Naive thymus-derived CD8-positive, alpha-beta T cell (primary cell): ENCODE results near the gene MYL6. TPM values are rescaled to one million over a fixed set of nuclear protein-coding genes. Genes with fewer than 3 reads are reported as not detected.

Source experiments
- polyA plus RNA-seq, 3 donors: library from polyadenylated mRNA; unstranded; fragments of 300-500 nt; fragmentation: Illumina TruSeq; gene quantifications; one replicate each; pipeline ENCODE4 v1.2.3, GENCODE V29; 2021
- total RNA-seq, 8 experiments: library from RNA in 2 of 8; stranded (reverse) in 2 of 8; gene quantifications; one replicate each; pipeline ENCODE4 v1.2.3 and lab custom pipeline; 2021 to 2026

Gene MYL6
- total and polyA plus RNA-seq, 5 experiments from 2014 or later = 421 to 2,533 (median 1,813) TPM

Other genes starting within 250 kb of the MYL6 start
- gene PYM1, start 230.5 kb upstream of the MYL6 start, total RNA-seq = 10 to 100 TPM; 33.1 to 44.4 TPM
- gene PYM1, start 230.5 kb upstream of the MYL6 start, polyA plus RNA-seq = 10 to 100 TPM; 54.4 to 65.7 (median 55.0) TPM
- 1,000 to 10,000 TPM; 1,302 to 1,328 TPM for gene DGKA, start 227.2 kb upstream of the MYL6 start, total RNA-seq
- gene DGKA, start 227.2 kb upstream of the MYL6 start, polyA plus RNA-seq = 100 to 1,000 TPM; 145 to 378 (median 232) TPM
- not detected for gene PMEL, start 192.3 kb upstream of the MYL6 start, total RNA-seq
- gene PMEL, start 192.3 kb upstream of the MYL6 start, polyA plus RNA-seq = under 1 TPM in 1 of 3 donors, not detected in 2; 0.15 TPM
- 10 to 100 TPM; 27.5 to 30.8 TPM for gene CDK2, start 191.5 kb upstream of the MYL6 start, total RNA-seq
- 10 to 100 TPM in 1 of 3 donors, 1 to 10 TPM in 2; 8.0 to 12.4 (median 9.5) TPM for gene CDK2, start 191.5 kb upstream of the MYL6 start, polyA plus RNA-seq
- 10 to 100 TPM; 88.9 to 95.2 TPM for gene RAB5B, start 184.3 kb upstream of the MYL6 start, total RNA-seq
- 10 to 100 TPM; 61.6 to 69.4 (median 65.9) TPM for gene RAB5B, start 184.3 kb upstream of the MYL6 start, polyA plus RNA-seq
- gene SUOX, start 161.1 kb upstream of the MYL6 start, total RNA-seq = 1 to 10 TPM; 5.6 to 6.3 TPM
- gene SUOX, start 161.1 kb upstream of the MYL6 start, polyA plus RNA-seq = under 1 TPM in 2 of 3 donors, not detected in 1; 0.10 to 0.58 TPM
- gene IKZF4, start 137.3 kb upstream of the MYL6 start, total RNA-seq = 1 to 10 TPM; 4.4 to 5.2 TPM
- gene IKZF4, start 137.3 kb upstream of the MYL6 start, polyA plus RNA-seq = under 1 TPM; 0.48 to 0.67 (median 0.53) TPM
- 10 to 100 TPM; 56.1 to 58.4 TPM for gene RPS26, start 116.4 kb upstream of the MYL6 start, total RNA-seq
- gene RPS26, start 116.4 kb upstream of the MYL6 start, polyA plus RNA-seq = 1,000 to 10,000 TPM in 1 of 3 donors, 100 to 1,000 TPM in 2; 743 to 1,060 (median 810) TPM
- 10 to 100 TPM; 22.7 to 26.0 TPM for gene ERBB3, start 78.2 kb upstream of the MYL6 start, total RNA-seq
- gene ERBB3, start 78.2 kb upstream of the MYL6 start, polyA plus RNA-seq = 1 to 10 TPM; 1.3 to 3.3 (median 1.7) TPM
- gene PA2G4, start 53.8 kb upstream of the MYL6 start, total RNA-seq = 100 to 1,000 TPM; 132 to 135 TPM
- gene PA2G4, start 53.8 kb upstream of the MYL6 start, polyA plus RNA-seq = 100 to 1,000 TPM; 219 to 241 (median 241) TPM
- 1,000 to 10,000 TPM; 5,098 to 5,261 TPM for gene RPL41, start 41.7 kb upstream of the MYL6 start, total RNA-seq
- gene RPL41, start 41.7 kb upstream of the MYL6 start, polyA plus RNA-seq = over 10,000 TPM in 1 of 3 donors, 1,000 to 10,000 TPM in 2; 8,782 to 10,436 (median 9,902) TPM
- 10 to 100 TPM; 15.1 to 15.9 TPM for gene ZC3H10, start 40.1 kb upstream of the MYL6 start, total RNA-seq
- 1 to 10 TPM; 1.3 to 2.5 (median 1.8) TPM for gene ZC3H10, start 40.1 kb upstream of the MYL6 start, polyA plus RNA-seq
- 100 to 1,000 TPM; 257 to 270 TPM for gene ESYT1, start 30.1 kb upstream of the MYL6 start, total RNA-seq
- gene ESYT1, start 30.1 kb upstream of the MYL6 start, polyA plus RNA-seq = 100 to 1,000 TPM; 354 to 433 (median 357) TPM
- 1 to 10 TPM; 3.5 to 5.9 TPM for gene MYL6B, start 5.8 kb upstream of the MYL6 start, total RNA-seq
- gene MYL6B, start 5.8 kb upstream of the MYL6 start, polyA plus RNA-seq = 1 to 10 TPM; 3.4 to 4.0 (median 3.8) TPM
- 100 to 1,000 TPM; 189 to 197 TPM for gene SMARCC2, start 31.1 kb downstream of the MYL6 start, total RNA-seq
- 10 to 100 TPM; 46.3 to 70.4 (median 54.1) TPM for gene SMARCC2, start 31.1 kb downstream of the MYL6 start, polyA plus RNA-seq
- gene RNF41, start 63.6 kb downstream of the MYL6 start, total RNA-seq = 10 to 100 TPM; 34.2 to 35.0 TPM
- gene RNF41, start 63.6 kb downstream of the MYL6 start, polyA plus RNA-seq = 10 to 100 TPM; 35.7 to 45.1 (median 41.8) TPM
- 10 to 100 TPM; 10.8 to 13.3 TPM for gene NABP2, start 66.0 kb downstream of the MYL6 start, total RNA-seq
- 1 to 10 TPM; 3.5 to 3.9 (median 3.7) TPM for gene NABP2, start 66.0 kb downstream of the MYL6 start, polyA plus RNA-seq
- gene SLC39A5, start 71.7 kb downstream of the MYL6 start, total RNA-seq = not detected
- not detected for gene SLC39A5, start 71.7 kb downstream of the MYL6 start, polyA plus RNA-seq
- 10 to 100 TPM; 34.5 to 43.9 TPM for gene ANKRD52, start 100.0 kb downstream of the MYL6 start, total RNA-seq
- gene ANKRD52, start 100.0 kb downstream of the MYL6 start, polyA plus RNA-seq = 10 to 100 TPM in 1 of 3 donors, 1 to 10 TPM in 2; 7.5 to 11.5 (median 7.9) TPM
- gene COQ10A, start 108.6 kb downstream of the MYL6 start, total RNA-seq = 10 to 100 TPM; 37.7 to 39.0 TPM
- gene COQ10A, start 108.6 kb downstream of the MYL6 start, polyA plus RNA-seq = 10 to 100 TPM in 1 of 3 donors, 1 to 10 TPM in 2; 7.4 to 15.7 (median 9.6) TPM
- 100 to 1,000 TPM; 115 to 127 TPM for gene CS, start 142.0 kb downstream of the MYL6 start, total RNA-seq
- 10 to 100 TPM; 48.3 to 68.8 (median 50.2) TPM for gene CS, start 142.0 kb downstream of the MYL6 start, polyA plus RNA-seq
- 10 to 100 TPM; 79.9 to 85.6 TPM for gene CNPY2, start 157.6 kb downstream of the MYL6 start, total RNA-seq
- 100 to 1,000 TPM; 173 to 196 (median 179) TPM for gene CNPY2, start 157.6 kb downstream of the MYL6 start, polyA plus RNA-seq
- 100 to 1,000 TPM; 210 to 216 TPM for gene PAN2, start 175.6 kb downstream of the MYL6 start, total RNA-seq
- gene PAN2, start 175.6 kb downstream of the MYL6 start, polyA plus RNA-seq = 10 to 100 TPM; 10.5 to 11.9 (median 11.0) TPM
- 10 to 100 TPM; 32.4 to 35.3 TPM for gene IL23A, start 180.5 kb downstream of the MYL6 start, total RNA-seq
- 10 to 100 TPM; 12.3 to 16.6 (median 16.2) TPM for gene IL23A, start 180.5 kb downstream of the MYL6 start, polyA plus RNA-seq
- 100 to 1,000 TPM; 161 to 165 TPM for gene STAT2, start 201.7 kb downstream of the MYL6 start, total RNA-seq
- 10 to 100 TPM; 61.7 to 68.1 (median 64.5) TPM for gene STAT2, start 201.7 kb downstream of the MYL6 start, polyA plus RNA-seq
- not detected for gene APOF, start 204.5 kb downstream of the MYL6 start, total RNA-seq
- not detected for gene APOF, start 204.5 kb downstream of the MYL6 start, polyA plus RNA-seq